ENCODE data around the gene G0S2.

G0S2 gene

DNA sequence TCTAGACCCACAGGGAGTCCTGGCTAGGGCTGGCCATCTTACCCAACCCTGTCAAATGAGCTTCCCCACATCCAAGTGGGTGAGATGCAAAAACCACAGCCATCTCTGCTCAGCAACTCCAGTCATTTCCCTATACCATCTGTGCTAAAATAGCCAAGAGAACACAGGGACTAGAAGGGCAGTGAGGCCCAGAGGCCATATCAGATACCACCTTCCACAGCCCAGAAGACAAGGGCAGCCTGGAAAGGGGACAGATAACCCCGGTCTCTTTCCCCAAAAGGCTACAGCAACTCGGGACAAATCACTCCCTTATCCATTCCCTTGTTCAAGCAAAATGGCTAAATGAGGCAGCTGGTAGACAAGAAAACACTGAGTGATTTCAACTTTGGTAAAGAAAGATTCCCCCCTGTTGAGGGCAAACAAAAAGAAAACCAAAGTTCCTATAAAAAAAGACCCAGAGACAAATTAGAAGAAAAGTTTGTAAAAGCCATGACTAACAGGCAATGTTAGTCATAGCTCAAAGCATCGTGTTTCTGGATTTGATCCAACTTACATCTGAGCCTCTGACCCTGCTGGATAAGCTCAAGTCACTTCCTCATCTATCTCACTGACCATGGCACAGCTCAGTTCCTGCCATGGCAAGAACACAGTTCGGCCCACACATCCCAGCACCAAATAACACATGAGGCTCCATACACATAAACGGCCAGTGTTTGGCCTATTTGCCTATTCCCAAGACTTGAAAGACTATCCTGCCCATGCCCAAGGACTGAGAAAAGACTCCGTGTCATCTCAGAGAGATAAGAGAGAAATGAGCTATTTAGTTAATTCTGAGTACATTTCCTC is 26.1 kb upstream of the G0S2 start:
- TF ChIP-seq, protein P1, sequence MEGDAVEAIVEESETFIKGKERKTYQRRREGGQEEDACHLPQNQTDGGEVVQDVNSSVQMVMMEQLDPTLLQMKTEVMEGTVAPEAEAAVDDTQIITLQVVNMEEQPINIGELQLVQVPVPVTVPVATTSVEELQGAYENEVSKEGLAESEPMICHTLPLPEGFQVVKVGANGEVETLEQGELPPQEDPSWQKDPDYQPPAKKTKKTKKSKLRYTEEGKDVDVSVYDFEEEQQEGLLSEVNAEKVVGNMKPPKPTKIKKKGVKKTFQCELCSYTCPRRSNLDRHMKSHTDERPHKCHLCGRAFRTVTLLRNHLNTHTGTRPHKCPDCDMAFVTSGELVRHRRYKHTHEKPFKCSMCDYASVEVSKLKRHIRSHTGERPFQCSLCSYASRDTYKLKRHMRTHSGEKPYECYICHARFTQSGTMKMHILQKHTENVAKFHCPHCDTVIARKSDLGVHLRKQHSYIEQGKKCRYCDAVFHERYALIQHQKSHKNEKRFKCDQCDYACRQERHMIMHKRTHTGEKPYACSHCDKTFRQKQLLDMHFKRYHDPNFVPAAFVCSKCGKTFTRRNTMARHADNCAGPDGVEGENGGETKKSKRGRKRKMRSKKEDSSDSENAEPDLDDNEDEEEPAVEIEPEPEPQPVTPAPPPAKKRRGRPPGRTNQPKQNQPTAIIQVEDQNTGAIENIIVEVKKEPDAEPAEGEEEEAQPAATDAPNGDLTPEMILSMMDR (IDR thresholded peaks at IDR 0.05; ENCODE audit: low read depth, low read length): no peak
- H3K4me3 ChIP-seq (ENCODE audit: low read depth, low read length): peak overlapping the region; percentile 10; the same call in 1 of the 2 replicates

DNA sequence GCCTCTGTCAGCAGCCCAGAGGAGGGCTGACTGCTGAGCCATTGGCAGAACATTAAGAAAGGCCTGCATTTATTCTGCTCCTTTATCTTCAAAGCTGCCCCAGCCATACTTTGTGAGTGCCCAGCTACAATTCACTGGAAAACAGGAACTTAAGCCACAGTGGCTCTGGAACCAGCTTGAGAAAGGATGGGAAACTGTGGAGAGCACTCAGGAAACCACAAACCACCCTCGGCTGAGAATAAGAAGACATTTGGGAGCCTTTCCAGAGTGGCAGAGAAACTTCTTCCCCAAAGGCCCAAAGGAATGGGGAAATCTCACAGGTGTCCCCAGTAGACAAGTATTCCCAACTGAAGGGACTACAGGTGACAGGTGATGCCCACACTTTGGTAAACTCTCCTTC is 24.8 kb upstream of the G0S2 start:
- TF ChIP-seq, protein P1 (IDR thresholded peaks at IDR 0.05; ENCODE audit: low read depth, low read length): no peak
- no peak overlapping the region for H3K4me3 ChIP-seq (ENCODE audit: low read depth, low read length)

DNA sequence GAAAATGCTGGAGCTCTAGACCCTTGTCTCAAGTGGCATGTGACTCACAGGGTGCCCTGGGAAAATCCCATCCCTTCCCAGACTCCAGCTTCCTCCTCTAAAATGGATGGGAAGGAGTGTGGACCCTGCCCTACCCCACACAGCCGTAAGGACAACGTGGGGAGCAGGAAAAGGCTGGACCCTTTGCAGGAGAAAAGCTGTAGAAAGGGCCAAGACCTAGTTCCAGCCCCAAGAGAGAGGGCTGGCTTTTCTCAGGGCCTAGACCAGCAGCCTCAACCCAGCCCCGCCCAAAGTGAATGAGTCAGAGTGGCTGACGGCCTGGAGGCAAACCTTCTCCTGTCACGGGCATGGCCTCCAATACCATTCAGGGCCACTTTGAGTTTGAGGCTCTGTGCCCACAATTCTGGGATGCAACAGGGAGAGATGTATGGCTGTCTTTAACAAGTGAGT is 24.0 kb upstream of the G0S2 start:
- no peak overlapping the region for H3K4me3 ChIP-seq (ENCODE audit: low read depth, low read length)
- TF ChIP-seq, protein P1 (IDR thresholded peaks at IDR 0.05; ENCODE audit: low read depth, low read length): no peak

DNA sequence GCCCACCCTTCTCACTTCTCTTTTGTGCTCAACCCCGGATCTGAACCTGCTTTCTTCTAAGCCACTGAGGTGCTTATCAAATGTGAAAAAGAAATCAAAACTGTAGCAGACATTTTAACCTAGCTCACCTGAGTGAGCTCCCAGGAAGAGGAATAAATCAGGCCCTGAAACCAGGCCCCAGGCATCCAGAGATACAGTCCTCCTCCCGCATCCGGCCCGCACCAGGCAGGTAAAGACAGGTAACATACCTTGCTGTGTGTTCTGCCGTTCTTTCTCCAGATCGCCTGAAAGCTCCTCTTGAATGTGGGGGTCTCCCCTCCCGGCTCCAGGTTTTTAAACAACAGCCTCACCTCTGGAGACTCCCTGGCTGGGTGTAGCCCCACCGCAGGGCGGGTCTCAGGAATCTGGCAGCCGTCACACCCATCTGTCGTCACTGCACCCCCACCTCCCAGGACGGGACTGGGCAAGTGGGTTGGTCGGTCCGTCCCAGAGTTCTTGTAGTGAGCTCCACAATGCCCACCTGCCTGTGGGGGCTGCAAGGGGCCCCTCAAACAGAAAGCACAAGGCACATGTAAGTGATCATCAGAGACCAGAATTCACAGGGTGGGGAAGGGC is 23.0 kb upstream of the G0S2 start, which contains the start of gene LAMB3:
LAMB3 (minus strand) TSS at position 305 of the 615 bp plus-strand sequence. CDS start 1,481 bp downstream, outside the sequence.
- TF ChIP-seq, protein P1 (IDR thresholded peaks at IDR 0.05; ENCODE audit: low read depth, low read length): no peak
- no peak within 1 kb of the TSS for H3K4me3 ChIP-seq (ENCODE audit: low read depth, low read length)

DNA sequence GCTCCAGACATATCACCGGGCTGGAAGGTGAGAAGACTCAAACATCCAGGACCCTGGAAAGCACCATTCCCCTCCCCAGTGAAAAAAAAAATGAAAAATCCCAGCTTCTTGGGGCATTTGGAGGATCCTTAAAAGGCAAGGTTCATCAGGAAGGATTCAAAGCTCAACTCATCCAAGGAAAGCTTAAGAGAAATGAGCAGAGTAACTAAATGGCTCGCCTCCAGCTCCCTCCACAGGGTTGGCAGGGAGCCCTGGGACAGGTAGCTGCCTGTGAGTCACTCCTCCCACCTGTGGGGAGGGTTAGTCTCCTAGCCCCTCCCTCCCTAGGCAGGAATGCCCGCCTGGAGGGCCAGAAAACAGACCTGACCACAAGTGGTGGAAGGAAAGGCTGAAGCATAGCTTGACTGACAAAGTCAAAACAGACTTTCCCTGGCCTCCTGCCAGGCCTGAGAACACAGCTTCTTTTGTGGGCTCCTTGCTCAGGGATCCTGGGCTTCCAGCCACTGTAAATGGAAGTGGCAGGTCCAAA is 22.3 kb upstream of the G0S2 start:
- H3K4me3 ChIP-seq (ENCODE audit: low read depth, low read length): no peak overlapping the region
- TF ChIP-seq, protein P1 (IDR thresholded peaks at IDR 0.05; ENCODE audit: low read depth, low read length): no peak

DNA sequence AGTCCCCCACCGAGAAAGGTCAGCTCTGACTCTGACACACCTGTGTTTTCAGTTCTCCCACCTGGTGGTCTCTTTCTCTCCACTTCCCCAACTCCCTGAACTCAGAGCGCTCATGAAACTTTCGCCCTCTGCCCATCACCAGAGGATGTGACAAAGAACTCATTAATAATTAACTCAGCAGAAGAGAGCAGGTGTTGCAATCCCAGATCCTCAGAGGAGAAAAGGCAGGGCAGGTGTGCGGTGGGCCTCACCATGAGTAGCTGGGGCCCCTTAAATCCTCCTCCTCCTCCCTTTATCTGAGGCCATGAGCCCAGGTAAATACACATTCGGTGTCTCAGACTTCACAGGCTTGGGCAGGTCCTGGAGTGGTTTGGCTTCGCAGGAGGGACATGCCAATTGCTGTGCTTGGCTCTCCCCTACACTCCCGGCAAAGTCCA is 21.3 kb upstream of the G0S2 start:
- TF ChIP-seq, protein P1 (IDR thresholded peaks at IDR 0.05; ENCODE audit: low read depth, low read length): no peak

More for the DNA sequence above, 21.3 kb upstream of the G0S2 start:
- H3K4me3 ChIP-seq (ENCODE audit: low read depth, low read length): no peak overlapping the region
